ENCODE results near the gene HOXA10. TPM values are rescaled to one million over a fixed set of nuclear protein-coding genes. Genes with fewer than 3 reads are reported as not detected.

Gene HOXA10
- total RNA-seq, 1 donor from 2014 or later, result 14.2 TPM

- no peak for DNase-seq (ENCODE audit: low spot score)
Measured at GRCh38 chr7:27203964-27204594, 30.0 kb upstream of the HOXA10 start.

- no peak for DNase-seq (ENCODE audit: low spot score)
Measured at GRCh38 chr7:27203365-27203953, 29.3 kb upstream of the HOXA10 start.

- DNase-seq (ENCODE audit: low spot score), result no peak
Measured at GRCh38 chr7:27202862-27203134, 28.7 kb upstream of the HOXA10 start.

GRCh38 chr7:27202018-27202861, 28.1 kb upstream of the HOXA10 start:
- DNase-seq (ENCODE audit: low spot score), result peak; percentile 34

GRCh38 chr7:27201580-27202017, 27.5 kb upstream of the HOXA10 start:
- no peak for DNase-seq (ENCODE audit: low spot score)

GRCh38 chr7:27200761-27201579, 26.9 kb upstream of the HOXA10 start:
- DNase-seq (ENCODE audit: low spot score), result peak; percentile 54

GRCh38 chr7:27199849-27200760, 26.0 kb upstream of the HOXA10 start, which contains the start of gene HOXA13:
HOXA13 (minus strand) TSS chr7:27200091; CDS start chr7:27200077, 14 bp downstream.
- peak; percentile 92 for DNase-seq (ENCODE audit: low spot score)

- no peak for DNase-seq (ENCODE audit: low spot score)
Measured at GRCh38 chr7:27198871-27199801, 25.0 kb upstream of the HOXA10 start.

- no peak for DNase-seq (ENCODE audit: low spot score)
Measured at GRCh38 chr7:27198138-27198841, 24.2 kb upstream of the HOXA10 start.

- DNase-seq (ENCODE audit: low spot score), result peak; percentile 42
Measured at GRCh38 chr7:27197137-27198042, 23.3 kb upstream of the HOXA10 start.

- DNase-seq (ENCODE audit: low spot score), result peak; percentile 92
Measured at GRCh38 chr7:27196287-27196767, 22.2 kb upstream of the HOXA10 start.

GRCh38 chr7:27194686-27195379, 20.7 kb upstream of the HOXA10 start:
- DNase-seq (ENCODE audit: low spot score), result peak; percentile 71

GRCh38 chr7:27194002-27194352, 19.9 kb upstream of the HOXA10 start:
- DNase-seq (ENCODE audit: low spot score), result no peak

- DNase-seq (ENCODE audit: low spot score), result peak; percentile 70
Measured at GRCh38 chr7:27193335-27194001, 19.3 kb upstream of the HOXA10 start.

- DNase-seq (ENCODE audit: low spot score), result peak; percentile 62
Measured at GRCh38 chr7:27192546-27193334, 18.6 kb upstream of the HOXA10 start.

Data from umbilical cord (tissue), 2 donors.